ENCODE measurements around the gene FCER2. TPM values are rescaled to one million over a fixed set of nuclear protein-coding genes. Genes with fewer than 3 reads are reported as not detected.

The FCER2 gene
- total RNA-seq, 1 experiment from 2014 or later: not detected

GRCh38 chr19:7645163-7645562, 56.8 kb downstream of the FCER2 start:
- H3K27me3 Mint-ChIP-seq (ENCODE audit: low read depth): peaks cover 7% of the 10 kb centered on the region
- Histone ChIP-seq H2BK12ac (ENCODE audit: insufficient read length, low read depth, low read length) (no peak overlapping the region), H3K18ac (ENCODE audit: insufficient read length, low read depth, low read length) (no peak overlapping the region), H3K23me2 (ENCODE audit: insufficient read length, low read depth, low read length, poor library complexity, severe bottlenecking) (no peaks in the 10 kb centered on the region), H3K4ac (ENCODE audit: low read depth, low read length) (no peak overlapping the region), H2BK5ac (ENCODE audit: insufficient read length, low read length) (no peak overlapping the region), H3K14ac (ENCODE audit: insufficient read depth, low read length) (no peak overlapping the region; the same call in 1 of the 2 replicates), H4K91ac (ENCODE audit: insufficient read length, low read depth, low read length) (no peak overlapping the region), H3T11ph (ENCODE audit: low read length) (no peak overlapping the region), H3K4me2 (ENCODE audit: insufficient read depth, insufficient read length, low read length) (no peak overlapping the region), H3K56ac (ENCODE audit: insufficient read length, low read depth, low read length) (no peak overlapping the region), H3K79me1 (ENCODE audit: insufficient read depth, low read depth, low read length, poor library complexity, severe bottlenecking) (no peaks in the 10 kb centered on the region), H3K27me3 (ENCODE audit: insufficient read depth, low read length) (no peaks in the 10 kb centered on the region), H3K79me2 (ENCODE audit: insufficient read depth, low read length) (no peaks in the 10 kb centered on the region), H2BK15ac (ENCODE audit: low read depth, low read length) (peak overlapping the region; percentile 27; the same call in 1 of the 2 replicates), H2AK5ac (ENCODE audit: insufficient read length, low read length) (no peak overlapping the region), H3K9ac (ENCODE audit: extremely low read depth, insufficient read length, low read length) (no peak overlapping the region), H3K4me1 (ENCODE audit: insufficient read depth, low read length) (no peaks in the 10 kb centered on the region), H2AFZ (ENCODE audit: low read length) (no peak overlapping the region), H2BK120ac (ENCODE audit: low read depth, low read length, poor library complexity, severe bottlenecking) (no peak overlapping the region), H3K27ac (ENCODE audit: insufficient read length, low read depth, low read length) (no peak overlapping the region), H3K9me3 (ENCODE audit: control insufficient read depth, low read depth, low read length) (no peaks in the 10 kb centered on the region), H4K5ac (ENCODE audit: insufficient read length, low read depth, low read length) (no peak overlapping the region), H4K8ac (replicated peaks; ENCODE audit: insufficient read length, low read depth, low read length) (no peak overlapping the region), H2BK20ac (ENCODE audit: low read depth, low read length, poor library complexity, severe bottlenecking) (no peak overlapping the region), H4K20me1 (ENCODE audit: control insufficient read depth, insufficient read depth, insufficient read length) (no peaks in the 10 kb centered on the region), H3K23ac (ENCODE audit: insufficient read length, low read depth, low read length) (no peak overlapping the region)
- no peak overlapping the region for H3K27ac Mint-ChIP-seq
- no CpG with 5 or more reads among the region's 14 CpGs for WGBS (ENCODE audit: extremely low coverage, insufficient read length, low lambda C conversion rate)
- no peak overlapping the region for H3K4me3 Mint-ChIP-seq
- H3K36me3 Mint-ChIP-seq (ENCODE audit: insufficient read depth in 1 of 3, low read depth in 3 of 3): peaks cover 2 to 18% (median 11%) of the 10 kb centered on the region in 3 experiments
- peaks cover 0 to 8% of the 10 kb centered on the region in 2 experiments; a peak in 2 of 4 replicates for H3K4me1 Mint-ChIP-seq
- no peaks in the 10 kb centered on the region; a peak in 1 of 5 replicates for H3K9me3 Mint-ChIP-seq
- no peak for TF ChIP-seq CTCF (conservative IDR thresholded peaks at IDR 0.05)
- DNase-seq: no peak
